Endothelial cell of umbilical vein (primary cell): ENCODE measurements around the gene CBX5. TPM values are rescaled to one million over a fixed set of nuclear protein-coding genes. Genes with fewer than 3 reads are reported as not detected.
"Not testable (repeated sequence)": the region's sequence is repeated elsewhere in the genome, so short reads cannot be mapped to it uniquely, and the experiment has no call there.

Source experiments
- BruUV-seq: library from RNA; stranded (reverse); fragments of 400-500 nt; replicated peaks from 2 replicates; lab custom pipeline; 2021; lab: Mats Ljungman, UMichigan
- CTCF ChIA-PET: fragments of 300-600, 350-600 bp; sonication (Branson Sonifier 250); formaldehyde crosslinking; loops from one replicate; lab custom pipeline; 2021; ENCODE audit warnings: antibody characterized with exemption, inconsistent platforms; lab: Charles Lee
- POLR2A ChIA-PET: fragments of 300-600, 350-600 bp; sonication (Branson Sonifier 250); formaldehyde crosslinking; loops from one replicate; lab custom pipeline; 2021; ENCODE audit warnings: antibody characterized with exemption, inconsistent platforms; lab: Charles Lee
- DNase-seq: peaks from one replicate; pipeline ENCODE4 v3.0.0-alpha.2; 2011; ENCODE audit warnings: low read depth, low spot score
- FAIRE-seq: peaks from 2 replicates; lab custom pipeline; 2011; peaks lifted over from hg19 to GRCh38; lab: Jason Lieb, UNC
- H2AFZ ChIP-seq: 2 replicates; pipeline ENCODE4 v1.6.0; 2012; ENCODE audit warnings: low read depth, low read length, control low read depth, inconsistent platforms
- H3K27ac ChIP-seq: 2 replicates; pipeline ENCODE4 v1.5.1; 2011; ENCODE audit warnings: low read depth, mild to moderate bottlenecking, control low read depth, low read length, moderate library complexity; ENCODE audit not compliant: insufficient read depth
- H3K27me3 ChIP-seq, 2 experiments: 2 replicates each; pipeline versions ENCODE4 v1.6.0 to v1.6.1; 2011; ENCODE audit warnings: low read length in 2 of 2, mixed read lengths in 1 of 2; ENCODE audit not compliant: control insufficient read depth in 2 of 2, insufficient read depth in 2 of 2
- H3K36me3 ChIP-seq, 2 experiments: 2 replicates in 1 of 2; 3 replicates in 1 of 2; pipeline ENCODE4 v1.5.1; 2011; ENCODE audit warnings: low read length in 2 of 2, mild to moderate bottlenecking in 1 of 2, moderate library complexity in 1 of 2; ENCODE audit not compliant: control insufficient read depth in 2 of 2, insufficient read depth in 2 of 2; ENCODE audit errors: extremely low read depth in 1 of 2
- H3K4me1 ChIP-seq: 3 replicates; pipeline ENCODE4 v1.5.1; 2011; ENCODE audit warnings: mild to moderate bottlenecking, low read length; ENCODE audit not compliant: control insufficient read depth, insufficient read depth; ENCODE audit errors: extremely low read depth
- H3K4me2 ChIP-seq: 2 replicates; pipeline ENCODE4 v1.6.1; 2011; ENCODE audit warnings: low read length, control low read depth, mixed read lengths; ENCODE audit not compliant: insufficient read depth
- H3K4me3 ChIP-seq, 3 experiments: fragments of 200-600 bp in 1 of 3; sonication (generic), shearing (Covaris generic) in 1 of 3; replicated peaks in 1 of 3; 2 replicates each; pipeline ENCODE4 v1.5.1; 2011 to 2016; ENCODE audit warnings: control low read depth in 3 of 3, low read length in 3 of 3, mild to moderate bottlenecking in 2 of 3, inconsistent platforms in 1 of 3, low read depth in 1 of 3, moderate library complexity in 1 of 3; ENCODE audit not compliant: insufficient read depth in 1 of 3
- H3K79me2 ChIP-seq: 2 replicates; pipeline ENCODE4 v1.6.0; 2012; ENCODE audit warnings: low read length, inconsistent platforms; ENCODE audit not compliant: control insufficient read depth, insufficient read depth
- H3K9ac ChIP-seq: replicated peaks from 2 replicates; pipeline ENCODE3; 2011; ENCODE audit warnings: low read length, control low read depth; ENCODE audit not compliant: insufficient read depth; ENCODE audit errors: extremely low read depth
- H3K9me1 ChIP-seq: replicated peaks from 3 replicates; pipeline ENCODE4 v1.6.0; 2011; ENCODE audit warnings: mild to moderate bottlenecking, low read length; ENCODE audit not compliant: control insufficient read depth, insufficient read depth; ENCODE audit errors: extremely low read depth
- H3K9me3 ChIP-seq: replicated peaks from 2 replicates; pipeline ENCODE4 v1.5.1; 2012; ENCODE audit warnings: low read length, inconsistent platforms; ENCODE audit not compliant: control insufficient read depth, insufficient read depth
- H4K20me1 ChIP-seq: replicated peaks from 2 replicates; pipeline ENCODE3; 2011; ENCODE audit warnings: mild to moderate bottlenecking, low read length; ENCODE audit not compliant: control insufficient read depth, insufficient read depth; ENCODE audit errors: extremely low read depth
- JUN ChIP-seq: IDR thresholded peaks from 2 replicates; pipeline ENCODE4 v1.6.1; 2011; ENCODE audit warnings: borderline replicate concordance, low read depth; ENCODE audit not compliant: insufficient read length, insufficient read depth
- dilution Hi-C: fragments of 300-500 bp; cut with MboI; formaldehyde crosslinking; loops from one replicate; pipeline ENCODE4 v1.15.0; 2019; ENCODE audit warnings: low sequenced_read_pairs; ENCODE audit not compliant: extremely low pct_ligation_motif_present
- intact Hi-C: fragments of 100-400 bp; cut with micrococcal nuclease; formaldehyde crosslinking; loops from one replicate; pipeline ENCODE4 v1.10.0; 2022
- polyA plus RNA-seq, 4 experiments: library from polyadenylated mRNA; depleted of rRNA in 3 of 4; stranded (reverse) in 3 of 4; unstranded in 1 of 4; fragments of >200 nt; gene quantifications; 2 replicates each; pipeline versions ENCODE4 v1.2.1 to v1.2.3, GENCODE V29; 2011 to 2012; ENCODE audit warnings: missing spikeins in 1 of 4
- total RNA-seq: library from RNA; stranded (reverse); gene quantifications from 2 replicates; pipeline ENCODE4 v1.2.3, GENCODE V29; 2021

The CBX5 gene
- total and polyA plus RNA-seq, 2 donors (not counting 3 experiments of a cell fraction or from before 2014, with no cell fraction given) = 22.8 to 111 TPM

- CTCF ChIA-PET = interaction anchor here (0.7 to 1.6 kb wide), 5 partner anchors 9 to 77 kb away, joined by 3 to 5 read pairs (median 3); no protein-coding TSS in a partner anchor
These were observed 48.8 kb upstream of the CBX5 start for GRCh38 chr12:54328595-54329337.

GRCh38 chr12:54325442-54326109 lies 45.7 kb upstream of the CBX5 start:
- TSS peak; percentile 66 for BruUV-seq
- intact Hi-C loops = loop anchor here (1.0 to 2.0 kb wide), 4 partner anchors 34 to 67 kb away; partner anchors contain the start of genes CBX5 and HNRNPA1
- H3K27me3 ChIP-seq, DNase-seq, H3K9me1 ChIP-seq, H3K9me3 ChIP-seq, dilution Hi-C loops, H3K36me3 ChIP-seq, H4K20me1 ChIP-seq: not testable (repeated sequence)
- Histone ChIP-seq H3K4me1 (peaks cover 28% of the 10 kb centered on the region), H2AFZ (peak overlapping the region; percentile 2), H3K79me2 (peaks cover 34% of the 10 kb centered on the region), H3K27ac (peak overlapping the region; percentile 73), H3K9ac (peak overlapping the region; percentile 91), H3K4me2 (peak overlapping the region; percentile 95), H3K4me3 (peak overlapping the region; percentile 38 to 85 (median 67))
- ChIA-PET CTCF (interaction anchor here (0.6 to 2.3 kb wide), 39 partner anchors 9 to 1390 kb away, joined by 3 to 41 read pairs (median 7); partner anchors contain the start of genes BLOC1S1, CBX5, HNRNPA1 and NFE2), POLR2A (interaction anchor here (0.6 to 1.4 kb wide), 6 partner anchors 9 to 60 kb away, joined by 5 to 15 read pairs (median 5); partner anchors contain the start of genes CBX5 and HNRNPA1)
- FAIRE-seq = peak; percentile 24

More at GRCh38 chr12:54328595-54329337, 48.8 kb upstream of the CBX5 start:
- FAIRE-seq (no peak), DNase-seq (no peak)
- Histone ChIP-seq H3K9ac (no peak overlapping the region), H2AFZ (no peak overlapping the region), H3K4me3 (no peak overlapping the region), H3K4me2 (no peak overlapping the region), H3K4me1 (peaks cover 30% of the 10 kb centered on the region), H3K79me2 (peaks cover 51% of the 10 kb centered on the region), H3K27ac (no peak overlapping the region), H3K27me3 (no peaks in the 10 kb centered on the region), H4K20me1 (no peaks in the 10 kb centered on the region), H3K9me3 (no peaks in the 10 kb centered on the region), H3K36me3 (no peaks in the 10 kb centered on the region), H3K9me1 (no peaks in the 10 kb centered on the region)
- no TSS peak for BruUV-seq
- intact Hi-C loops = no loop called here
- dilution Hi-C loops = no loop called here
- POLR2A ChIA-PET = no interaction called here
- TF ChIP-seq JUN = no peak
